IMR-90 (cell line): ENCODE results near the gene HFM1. TPM values are rescaled to one million over a fixed set of nuclear protein-coding genes. Genes with fewer than 3 reads are reported as not detected.

Experiments used
- ATAC-seq: fragments of 200-7000 bp; cut with Tn5 transposase; 2 replicates; pipeline ENCODE4 v1.9.1; 2020; ENCODE audit warnings: low read depth, mild to moderate bottlenecking, moderate library complexity
- BruUV-seq: library from RNA; stranded (reverse); fragments of 400-500 nt; replicated peaks from 2 replicates; lab custom pipeline; 2021; lab: Mats Ljungman, UMichigan
- CTCF ChIA-PET: fragments of 300-600 bp; formaldehyde crosslinking; extraction: SDS; loops from one replicate; lab custom pipeline; 2021; ENCODE audit warnings: antibody characterized with exemption; lab: Yijun Ruan, JAX
- POLR2A ChIA-PET: fragments of 300-600 bp; sonication (Branson Sonifier 250); formaldehyde crosslinking; loops from one replicate; lab custom pipeline; 2022; ENCODE audit warnings: antibody characterized with exemption; ENCODE audit not compliant: unreplicated experiment; lab: Charles Lee
- DNase-seq: peaks from one replicate; pipeline ENCODE4 v3.0.0; 2013
- H2AFZ ChIP-seq: replicated peaks from 2 replicates; pipeline ENCODE3; 2013; ENCODE audit warnings: low read length, mild to moderate bottlenecking; ENCODE audit not compliant: poor library complexity
- H2AK5ac ChIP-seq: 2 replicates; pipeline ENCODE4 v1.6.1; 2013; ENCODE audit warnings: low read depth, low read length, inconsistent platforms
- H2AK9ac ChIP-seq: replicated peaks from 2 replicates; pipeline ENCODE3; 2013; ENCODE audit warnings: mild to moderate bottlenecking, low read depth, low read length, moderate library complexity; ENCODE audit not compliant: poor library complexity
- H2BK120ac ChIP-seq: 2 replicates; pipeline ENCODE4 v1.6.1; 2013; ENCODE audit warnings: low read depth, low read length, inconsistent platforms
- H2BK15ac ChIP-seq: 3 replicates; pipeline ENCODE4 v1.6.1; 2013; ENCODE audit warnings: low read depth, low read length, inconsistent platforms
- H2BK20ac ChIP-seq: 2 replicates; pipeline ENCODE4 v1.6.1; 2013; ENCODE audit warnings: low read depth, mild to moderate bottlenecking, inconsistent platforms, low read length, moderate library complexity
- H2BK5ac ChIP-seq: 2 replicates; pipeline ENCODE4 v1.6.1; 2013; ENCODE audit warnings: mild to moderate bottlenecking, low read depth, low read length, inconsistent platforms; ENCODE audit not compliant: poor library complexity, severe bottlenecking
- H3K14ac ChIP-seq: replicated peaks from 2 replicates; pipeline ENCODE4 v1.6.1; 2013; ENCODE audit warnings: low read depth, low read length, inconsistent platforms
- H3K18ac ChIP-seq: 2 replicates; pipeline ENCODE4 v1.6.1; 2013; ENCODE audit warnings: low read depth, low read length, control low read depth
- H3K23ac ChIP-seq: 2 replicates; pipeline ENCODE4 v1.6.1; 2013; ENCODE audit warnings: low read depth, low read length, inconsistent platforms
- H3K27ac ChIP-seq: 2 replicates; pipeline ENCODE4 v1.5.1; 2013; ENCODE audit warnings: mild to moderate bottlenecking, control low read depth, low read length; ENCODE audit not compliant: insufficient read depth
- H3K27me3 ChIP-seq: 2 replicates; pipeline ENCODE4 v1.6.1; 2013; ENCODE audit warnings: low read length; ENCODE audit not compliant: control insufficient read depth, insufficient read depth
- H3K36me3 ChIP-seq: 2 replicates; pipeline ENCODE4 v1.6.1; 2013; ENCODE audit warnings: low read length, mixed read lengths; ENCODE audit not compliant: control insufficient read depth, insufficient read depth
- H3K4ac ChIP-seq: 2 replicates; pipeline ENCODE4 v1.6.1; 2013; ENCODE audit warnings: low read depth, low read length, inconsistent platforms
- H3K4me1 ChIP-seq: 2 replicates; pipeline ENCODE4 v1.6.1; 2013; ENCODE audit warnings: low read length, mixed read lengths; ENCODE audit not compliant: control insufficient read depth, insufficient read depth
- H3K4me2 ChIP-seq: 2 replicates; pipeline ENCODE4 v1.6.1; 2013; ENCODE audit warnings: low read depth, mild to moderate bottlenecking, control low read depth, low read length, moderate library complexity
- H3K4me3 ChIP-seq: 2 replicates; pipeline ENCODE4 v1.5.1; 2013; ENCODE audit warnings: low read depth, mild to moderate bottlenecking, control low read depth, low read length, moderate library complexity; ENCODE audit not compliant: insufficient read depth
- H3K56ac ChIP-seq: 2 replicates; pipeline ENCODE4 v1.6.1; 2013; ENCODE audit warnings: low read length, inconsistent platforms; ENCODE audit not compliant: insufficient read depth; ENCODE audit errors: extremely low read depth
- H3K79me1 ChIP-seq, 2 experiments: 2 replicates each; pipeline ENCODE4 v1.6.1; 2013; ENCODE audit warnings: low read length in 2 of 2, inconsistent platforms in 1 of 2, low read depth in 1 of 2
- H3K9ac ChIP-seq: 2 replicates; pipeline ENCODE4 v1.6.1; 2013; ENCODE audit warnings: low read depth, low read length, control low read depth
- H3K9me1 ChIP-seq: 2 replicates; pipeline ENCODE4 v1.6.1; 2013; ENCODE audit warnings: low read length, inconsistent platforms; ENCODE audit not compliant: insufficient read depth
- H3K9me3 ChIP-seq: 2 replicates; pipeline ENCODE4 v1.6.1; 2013; ENCODE audit warnings: low read length; ENCODE audit not compliant: control insufficient read depth, insufficient read depth
- H4K20me1 ChIP-seq: 2 replicates; pipeline ENCODE4 v1.6.1; 2013; ENCODE audit warnings: low read length, inconsistent platforms; ENCODE audit not compliant: insufficient read depth
- H4K5ac ChIP-seq: 2 replicates; pipeline ENCODE4 v1.6.1; 2013; ENCODE audit warnings: mild to moderate bottlenecking, low read depth, low read length, control low read depth
- H4K8ac ChIP-seq, 2 experiments: 2 replicates each; pipeline ENCODE4 v1.6.1; 2013; ENCODE audit warnings: low read depth in 2 of 2, low read length in 2 of 2, control low read depth in 1 of 2, inconsistent platforms in 1 of 2
- H4K91ac ChIP-seq: 2 replicates; pipeline ENCODE4 v1.6.1; 2013; ENCODE audit warnings: low read depth, low read length, inconsistent platforms; ENCODE audit not compliant: insufficient read depth
- BHLHE40 ChIP-seq: fragments of 150-350 bp; IDR thresholded peaks from 2 replicates; pipeline ENCODE4 v1.6.1; 2016; ENCODE audit warnings: mild to moderate bottlenecking, low read depth, low read length
- CEBPB ChIP-seq: IDR thresholded peaks from 2 replicates; pipeline ENCODE4 v1.6.1; 2012; ENCODE audit warnings: low read depth, low read length, improper control_type of control experiment
- CHD1 ChIP-seq: IDR thresholded peaks from 2 replicates; pipeline ENCODE4 v1.6.1; 2012; ENCODE audit warnings: low read depth, low read length, improper control_type of control experiment
- FOS ChIP-seq: fragments of 150-350 bp; IDR thresholded peaks from 2 replicates; pipeline ENCODE4 v1.6.1; 2016; ENCODE audit warnings: low read depth, low read length
- MAFK ChIP-seq: IDR thresholded peaks from 2 replicates; pipeline ENCODE4 v1.6.1; 2012; ENCODE audit warnings: low read depth, low read length, improper control_type of control experiment
- MAZ ChIP-seq: IDR thresholded peaks from 2 replicates; pipeline ENCODE4 v1.6.1; 2012; ENCODE audit warnings: low read depth, mild to moderate bottlenecking, low read length, improper control_type of control experiment, moderate library complexity, borderline replicate concordance
- MXI1 ChIP-seq: IDR thresholded peaks from 2 replicates; pipeline ENCODE4 v1.6.1; 2012; ENCODE audit warnings: low read depth, mild to moderate bottlenecking, low read length, moderate library complexity, borderline replicate concordance
- NFE2L2 ChIP-seq: fragments of 150-350 bp; IDR thresholded peaks from 2 replicates; pipeline ENCODE4 v1.6.1; 2016; ENCODE audit warnings: low read depth, mild to moderate bottlenecking, low read length
- POLR2A ChIP-seq: IDR thresholded peaks from 2 replicates; pipeline ENCODE4 v1.6.1; 2012; ENCODE audit warnings: mild to moderate bottlenecking, low read depth, low read length
- RAD21 ChIP-seq: IDR thresholded peaks from 2 replicates; pipeline ENCODE4 v1.6.1; 2012; ENCODE audit warnings: low read length, improper control_type of control experiment
- RCOR1 ChIP-seq: IDR thresholded peaks from 2 replicates; pipeline ENCODE4 v1.6.1; 2012; ENCODE audit warnings: mild to moderate bottlenecking, low read length, improper control_type of control experiment; ENCODE audit not compliant: insufficient replicate concordance
- RFX5 ChIP-seq: IDR thresholded peaks from 2 replicates; pipeline ENCODE4 v1.8.0; 2012; ENCODE audit warnings: low read depth, mild to moderate bottlenecking, low read length, moderate library complexity
- SMC3 ChIP-seq: fragments of 150-350 bp; IDR thresholded peaks from 2 replicates; pipeline ENCODE4 v1.6.1; 2016; ENCODE audit warnings: low read depth, mild to moderate bottlenecking, antibody characterized with exemption, low read length, moderate library complexity
- WGBS, 2 experiments: methylation state at CpG; one replicate each; pipeline versions ENCODE4 v1.1.5 to v1.1.7; 2013; ENCODE audit warnings: missing lambda C conversion rate in 2 of 2; ENCODE audit not compliant: insufficient read length in 1 of 2; ENCODE audit errors: extremely low coverage in 2 of 2; 5-methylcytosine and 5-hydroxymethylcytosine counted together
- dilution Hi-C: fragments of 300-500 bp; cut with HindIII; formaldehyde crosslinking; loops from one replicate; pipeline ENCODE4 v1.14.3; 2018; ENCODE audit warnings: low sequenced_read_pairs; ENCODE audit not compliant: unreplicated experiment
- in situ Hi-C: fragments of 300-500 bp; cut with MboI; formaldehyde crosslinking; loops from 3 replicates; pipeline ENCODE4 v1.14.3; 2019; ENCODE audit warnings: low sequenced_read_pairs, inconsistent platforms, mixed read lengths
- intact Hi-C: fragments of 100-400 bp; cut with micrococcal nuclease; formaldehyde crosslinking; loops from 2 replicates; pipeline ENCODE4 v1.10.0; 2022
- polyA plus RNA-seq, 3 experiments: library from polyadenylated mRNA; depleted of rRNA; stranded (reverse); fragments of >200 nt; gene quantifications; 2 replicates each; pipeline ENCODE4 v1.2.3, GENCODE V29; 2012; ENCODE audit warnings: low replicate concordance in 1 of 3
- total RNA-seq: library from RNA; depleted of rRNA; stranded (reverse); fragments of >200 nt; gene quantifications from 2 replicates; pipeline ENCODE4 v1.2.3, GENCODE V29; 2012
- TF ChIP-seq, protein P1 (sequence below): fragments of 150-350 bp; IDR thresholded peaks from 2 replicates; pipeline ENCODE4 v1.6.1; 2017; ENCODE audit warnings: mild to moderate bottlenecking, antibody characterized with exemption, low read length, low read depth
- TF ChIP-seq, protein P2 (sequence below): fragments of 150-350 bp; IDR thresholded peaks from 2 replicates; pipeline ENCODE4 v1.6.1; 2016; ENCODE audit warnings: low read depth, mild to moderate bottlenecking, low read length, moderate library complexity, borderline replicate concordance
- TF ChIP-seq, protein P3 (sequence below): conservative IDR thresholded peaks from 2 replicates; pipeline ENCODE4 v1.5.1; 2012; ENCODE audit warnings: mild to moderate bottlenecking, low read depth, low read length, improper control_type of control experiment

HFM1 gene
- total and polyA plus RNA-seq, 2 of the 4 experiments (the other 2 are of a cell fraction) = 0.15 to 0.18 TPM

DNA sequence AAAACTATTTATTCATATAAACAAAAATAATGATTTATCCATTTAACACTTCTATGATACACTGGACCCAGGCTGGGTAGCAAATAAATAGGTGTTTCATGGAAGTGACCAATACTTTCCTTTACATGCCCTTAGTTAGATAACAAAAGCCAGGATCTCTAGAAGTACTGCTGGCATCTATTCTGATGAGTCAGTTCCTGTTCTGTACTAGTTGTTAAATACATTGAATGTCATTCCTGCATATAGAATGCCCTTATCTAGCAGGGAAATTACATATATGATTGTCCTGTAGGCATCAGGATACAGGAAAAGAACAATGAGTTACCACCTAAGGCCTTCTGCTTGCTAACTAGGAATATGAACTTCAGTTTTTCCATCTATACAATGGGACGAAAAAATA is 130.8 kb downstream of the HFM1 start:
- H3K9ac ChIP-seq = no peak overlapping the region
- H4K91ac ChIP-seq = no peak overlapping the region
- in situ Hi-C loops (no loop called here), intact Hi-C loops (loop anchor here (10.0 kb wide), 2 partner anchors 549 to 1159 kb away; no protein-coding TSS in a partner anchor), dilution Hi-C loops (no loop called here)
- no peak overlapping the region for H3K14ac ChIP-seq
- H3K56ac ChIP-seq = no peak overlapping the region
- H4K8ac ChIP-seq = no peak overlapping the region
- BruUV-seq = no TSS peak
- no peak overlapping the region for H2BK15ac ChIP-seq
- no CpG with 5 or more reads among the region's 1 CpG for WGBS, 2 experiments
- H3K18ac ChIP-seq = no peak overlapping the region
- H3K9me3 ChIP-seq = no peaks in the 10 kb centered on the region
- TF ChIP-seq MXI1 (no peak), NFE2L2 (no peak), RAD21 (no peak), FOS (no peak), MAFK (no peak), CEBPB (no peak), RCOR1 (no peak), SMC3 (no peak), BHLHE40 (no peak), POLR2A (no peak), MAZ (no peak), RFX5 (no peak), CHD1 (no peak)
- TF ChIP-seq, protein P1, sequence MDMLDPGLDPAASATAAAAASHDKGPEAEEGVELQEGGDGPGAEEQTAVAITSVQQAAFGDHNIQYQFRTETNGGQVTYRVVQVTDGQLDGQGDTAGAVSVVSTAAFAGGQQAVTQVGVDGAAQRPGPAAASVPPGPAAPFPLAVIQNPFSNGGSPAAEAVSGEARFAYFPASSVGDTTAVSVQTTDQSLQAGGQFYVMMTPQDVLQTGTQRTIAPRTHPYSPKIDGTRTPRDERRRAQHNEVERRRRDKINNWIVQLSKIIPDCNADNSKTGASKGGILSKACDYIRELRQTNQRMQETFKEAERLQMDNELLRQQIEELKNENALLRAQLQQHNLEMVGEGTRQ = no peak
- TF ChIP-seq, protein P2, sequence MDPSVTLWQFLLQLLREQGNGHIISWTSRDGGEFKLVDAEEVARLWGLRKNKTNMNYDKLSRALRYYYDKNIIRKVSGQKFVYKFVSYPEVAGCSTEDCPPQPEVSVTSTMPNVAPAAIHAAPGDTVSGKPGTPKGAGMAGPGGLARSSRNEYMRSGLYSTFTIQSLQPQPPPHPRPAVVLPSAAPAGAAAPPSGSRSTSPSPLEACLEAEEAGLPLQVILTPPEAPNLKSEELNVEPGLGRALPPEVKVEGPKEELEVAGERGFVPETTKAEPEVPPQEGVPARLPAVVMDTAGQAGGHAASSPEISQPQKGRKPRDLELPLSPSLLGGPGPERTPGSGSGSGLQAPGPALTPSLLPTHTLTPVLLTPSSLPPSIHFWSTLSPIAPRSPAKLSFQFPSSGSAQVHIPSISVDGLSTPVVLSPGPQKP = no peak
- TF ChIP-seq, protein P3, sequence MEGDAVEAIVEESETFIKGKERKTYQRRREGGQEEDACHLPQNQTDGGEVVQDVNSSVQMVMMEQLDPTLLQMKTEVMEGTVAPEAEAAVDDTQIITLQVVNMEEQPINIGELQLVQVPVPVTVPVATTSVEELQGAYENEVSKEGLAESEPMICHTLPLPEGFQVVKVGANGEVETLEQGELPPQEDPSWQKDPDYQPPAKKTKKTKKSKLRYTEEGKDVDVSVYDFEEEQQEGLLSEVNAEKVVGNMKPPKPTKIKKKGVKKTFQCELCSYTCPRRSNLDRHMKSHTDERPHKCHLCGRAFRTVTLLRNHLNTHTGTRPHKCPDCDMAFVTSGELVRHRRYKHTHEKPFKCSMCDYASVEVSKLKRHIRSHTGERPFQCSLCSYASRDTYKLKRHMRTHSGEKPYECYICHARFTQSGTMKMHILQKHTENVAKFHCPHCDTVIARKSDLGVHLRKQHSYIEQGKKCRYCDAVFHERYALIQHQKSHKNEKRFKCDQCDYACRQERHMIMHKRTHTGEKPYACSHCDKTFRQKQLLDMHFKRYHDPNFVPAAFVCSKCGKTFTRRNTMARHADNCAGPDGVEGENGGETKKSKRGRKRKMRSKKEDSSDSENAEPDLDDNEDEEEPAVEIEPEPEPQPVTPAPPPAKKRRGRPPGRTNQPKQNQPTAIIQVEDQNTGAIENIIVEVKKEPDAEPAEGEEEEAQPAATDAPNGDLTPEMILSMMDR = no peak
- no peaks in the 10 kb centered on the region for H3K79me1 ChIP-seq
- no peak overlapping the region for H2BK120ac ChIP-seq
- POLR2A ChIA-PET = no interaction called here
- H3K4me1 ChIP-seq = no peaks in the 10 kb centered on the region
- DNase-seq (no peak), ATAC-seq (no peak)
- H3K27ac ChIP-seq = no peak overlapping the region
- no peak overlapping the region for H2BK20ac ChIP-seq
- no peaks in the 10 kb centered on the region for H3K27me3 ChIP-seq
- no peak overlapping the region for H4K5ac ChIP-seq
- no peak overlapping the region for H2BK5ac ChIP-seq
- H3K4me3 ChIP-seq = no peak overlapping the region
- no peaks in the 10 kb centered on the region for H3K36me3 ChIP-seq
- H3K23ac ChIP-seq = no peak overlapping the region
- H3K4ac ChIP-seq = no peak overlapping the region
- H2AK9ac ChIP-seq = no peak overlapping the region
- H2AK5ac ChIP-seq = no peak overlapping the region
- H3K4me2 ChIP-seq = no peak overlapping the region
- H3K9me1 ChIP-seq = no peaks in the 10 kb centered on the region
- CTCF ChIA-PET = no interaction called here
- no peak overlapping the region for H2AFZ ChIP-seq
- H4K20me1 ChIP-seq = no peaks in the 10 kb centered on the region
